ENCODE data around the gene PTPRN2.

PTPRN2 gene

DNA sequence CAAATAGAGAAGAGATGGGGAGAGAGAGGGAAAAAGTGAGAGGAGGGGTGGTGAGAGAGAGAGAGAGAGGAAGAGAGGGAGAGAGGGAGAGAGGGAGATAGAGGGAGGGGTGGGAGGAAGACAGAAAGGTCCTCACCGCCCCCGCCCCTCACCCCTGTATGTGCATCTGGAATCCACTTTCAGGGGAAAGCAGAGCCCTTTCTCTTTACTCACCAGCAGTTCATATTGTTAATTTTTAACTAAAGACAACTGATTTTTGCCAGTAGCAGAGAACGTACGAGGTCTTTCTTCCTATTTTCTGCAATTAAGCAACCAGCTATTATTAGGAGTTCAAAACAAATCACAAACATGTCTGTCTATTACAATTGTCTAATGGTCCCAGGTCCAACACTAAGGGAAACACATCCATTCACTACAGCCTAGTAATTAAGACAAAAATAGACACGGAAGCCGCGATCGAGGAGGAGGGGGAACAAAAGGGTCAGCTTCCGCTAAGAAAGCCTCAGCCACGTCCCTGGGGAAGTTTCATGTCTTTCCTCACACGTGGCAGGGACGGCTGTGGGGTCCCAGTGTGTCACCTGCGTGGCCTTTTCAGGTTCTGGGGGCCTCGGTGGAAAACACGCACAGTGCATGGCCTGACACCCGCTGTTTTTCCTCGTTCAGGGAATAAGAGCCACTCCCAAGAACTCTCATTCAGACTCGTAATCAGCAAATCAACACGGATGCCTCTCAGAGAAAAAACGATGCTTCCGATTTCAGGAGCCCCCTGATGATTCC lies 572.0 kb downstream of the PTPRN2 start:
- no peak for DNase-seq

DNA sequence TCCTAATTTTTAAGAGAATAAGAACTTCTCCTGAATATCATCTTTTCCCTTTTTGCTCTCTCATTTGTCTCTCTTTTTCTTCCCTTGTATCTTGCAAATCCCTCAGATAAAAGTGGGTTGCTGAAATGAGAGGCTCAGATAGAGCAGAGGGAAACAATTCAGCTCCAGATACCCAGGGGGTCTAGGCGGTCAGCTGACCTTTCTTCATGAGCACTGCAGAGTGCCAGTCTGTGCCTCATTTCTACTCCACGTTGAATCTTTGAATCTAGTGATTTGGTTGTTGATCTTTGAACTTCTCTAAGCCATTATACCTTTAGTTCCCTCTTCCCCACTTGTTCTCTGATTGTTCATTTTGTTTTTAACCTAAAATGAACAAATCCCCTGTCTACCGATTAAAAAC lies 572.6 kb downstream of the PTPRN2 start:
- no peak for DNase-seq

DNA sequence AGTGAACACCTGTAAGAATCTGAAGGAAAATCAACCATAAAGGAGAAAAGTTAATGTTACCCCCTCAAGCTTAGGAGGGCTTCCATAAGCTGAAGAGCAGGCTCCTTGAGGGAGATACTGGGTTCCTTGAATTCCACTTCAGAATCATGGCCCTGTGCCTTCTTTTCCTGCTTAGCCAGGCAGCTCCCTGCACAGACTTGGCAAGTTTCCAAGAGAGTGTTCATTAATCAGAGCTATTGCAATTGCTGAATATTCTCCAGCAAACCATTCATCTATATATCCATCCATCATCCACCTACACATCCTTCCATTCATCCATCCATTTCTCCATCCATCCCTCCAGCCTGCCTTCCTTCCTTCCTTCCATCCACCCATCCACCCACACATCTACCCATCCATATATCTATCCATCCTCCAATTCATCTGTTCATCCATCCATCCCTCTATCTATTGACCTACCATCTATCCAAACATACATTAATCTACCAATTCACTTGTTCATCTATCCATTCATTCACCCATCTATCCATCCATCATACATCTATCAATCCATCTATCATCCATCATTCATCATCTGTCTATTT lies 574.4 kb downstream of the PTPRN2 start:
- DNase-seq, result no peak

DNA sequence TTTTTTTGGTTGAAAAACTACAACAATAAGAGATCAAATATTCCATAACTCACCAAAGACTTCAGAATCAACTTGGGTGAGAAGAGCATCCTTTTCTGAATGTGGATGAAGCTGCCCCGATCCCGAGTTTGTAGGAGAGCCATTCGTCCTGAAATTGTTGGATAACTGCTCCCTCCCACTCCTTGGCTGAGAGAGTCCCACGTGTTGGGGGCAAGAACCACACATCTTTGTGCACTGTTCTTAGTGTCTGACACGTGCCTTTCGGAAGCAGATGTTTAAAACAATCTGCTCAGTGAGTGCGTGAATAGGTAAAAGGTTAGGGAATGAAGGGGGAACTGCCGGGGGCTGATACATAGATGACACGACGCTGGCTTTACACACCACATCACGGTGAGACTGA lies 575.7 kb downstream of the PTPRN2 start:
- no peak for DNase-seq

DNA sequence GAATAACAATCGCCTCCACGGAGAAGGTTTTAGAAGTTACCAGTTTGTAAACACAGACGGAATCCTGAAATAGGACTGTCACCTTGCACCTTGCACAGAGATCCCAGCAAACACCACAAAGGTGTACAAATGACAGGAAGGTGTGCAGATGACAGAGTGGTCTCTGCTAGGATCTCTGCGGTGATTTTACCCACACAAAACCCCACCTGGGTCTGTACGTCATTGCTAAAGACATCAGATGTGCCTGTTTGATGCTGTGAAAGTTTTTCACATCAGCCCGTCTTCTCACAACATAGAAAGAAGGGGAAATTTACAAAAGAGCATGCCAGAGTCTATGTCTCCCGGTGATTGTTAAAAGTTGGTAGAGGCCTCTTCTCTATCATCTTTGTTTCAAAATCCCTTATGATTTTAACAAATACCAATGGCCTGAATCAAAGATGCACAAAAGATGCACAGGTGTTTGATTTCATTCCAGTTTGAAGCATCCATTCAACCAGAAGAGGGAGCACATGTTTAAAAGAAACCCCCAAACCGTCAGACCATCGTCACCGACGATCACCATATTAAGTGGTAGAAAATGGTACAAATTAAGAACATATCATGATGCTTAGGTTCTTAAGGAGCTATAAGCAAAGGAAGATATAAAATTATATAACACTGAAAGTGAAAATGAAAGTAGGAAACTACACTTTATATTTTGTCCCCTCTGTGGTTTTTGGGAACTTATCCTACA lies 576.5 kb downstream of the PTPRN2 start:
- DNase-seq, result no peak

DNA sequence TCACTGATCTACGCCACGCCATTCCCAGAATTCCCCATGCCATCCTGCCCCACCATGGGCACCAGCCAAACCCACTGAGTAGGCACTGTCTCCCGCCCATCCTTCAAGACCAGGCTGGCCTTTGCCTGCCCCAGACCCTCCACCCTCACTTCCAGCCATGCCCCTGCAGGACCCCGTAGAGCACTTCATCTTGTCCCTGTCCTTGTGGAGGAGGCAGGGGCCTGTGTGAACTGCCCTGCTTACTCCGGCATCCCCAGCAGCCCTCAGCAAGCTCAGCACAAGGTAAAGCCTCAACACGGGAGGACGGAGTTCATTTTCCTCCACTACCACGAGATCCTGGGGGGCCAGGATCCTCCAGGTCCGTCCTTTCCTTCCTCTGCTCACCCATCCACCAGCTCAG lies 577.7 kb downstream of the PTPRN2 start:
- DNase-seq, result no peak

DNA sequence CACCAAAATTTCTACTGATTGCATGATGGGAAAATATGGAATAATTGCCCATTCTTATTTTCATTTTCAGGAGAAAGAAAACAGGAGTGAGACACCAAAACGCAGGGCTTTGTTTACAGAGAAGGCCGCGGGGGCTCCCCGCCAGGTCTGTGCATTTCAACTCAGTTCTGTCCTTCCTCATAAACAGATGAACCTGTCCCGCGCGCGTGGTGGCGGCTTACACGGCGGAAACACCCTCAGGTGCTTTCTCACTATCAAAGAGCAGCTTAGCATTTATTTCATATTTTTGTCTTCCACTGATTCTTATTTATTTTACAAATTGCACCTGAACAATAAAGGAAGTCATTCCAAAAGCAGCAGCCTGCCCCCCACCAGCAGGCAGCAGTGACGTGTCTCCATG lies 579.4 kb downstream of the PTPRN2 start:
- no peak for DNase-seq

DNA sequence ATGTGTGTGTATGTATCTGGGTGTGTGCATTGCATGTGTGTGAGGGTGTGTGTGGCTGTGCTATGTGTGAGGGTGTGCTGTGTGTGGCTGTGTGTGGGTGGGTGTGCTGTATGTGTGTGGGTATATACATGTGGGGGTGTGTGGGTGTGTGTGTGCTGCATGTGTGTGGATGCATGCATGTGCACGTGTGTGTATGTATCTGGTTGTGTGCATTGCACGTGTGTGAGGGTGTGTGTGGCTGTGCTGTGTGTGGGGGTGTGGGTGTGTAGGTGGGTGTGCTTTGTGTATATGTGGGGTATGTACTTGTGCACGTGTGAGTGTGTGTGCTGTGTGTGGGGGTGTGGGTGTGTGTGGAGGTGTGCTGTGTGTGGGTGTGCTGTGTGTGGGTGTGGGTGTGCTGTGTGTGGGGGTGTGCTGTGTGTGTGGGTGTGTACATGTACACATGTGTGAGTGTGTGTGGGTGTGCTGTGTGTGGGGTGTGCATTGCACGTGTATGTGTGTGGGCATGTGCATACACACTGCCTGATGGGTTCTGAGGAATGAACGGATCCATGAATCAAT lies 579.8 kb downstream of the PTPRN2 start:
- DNase-seq, result no peak

DNA sequence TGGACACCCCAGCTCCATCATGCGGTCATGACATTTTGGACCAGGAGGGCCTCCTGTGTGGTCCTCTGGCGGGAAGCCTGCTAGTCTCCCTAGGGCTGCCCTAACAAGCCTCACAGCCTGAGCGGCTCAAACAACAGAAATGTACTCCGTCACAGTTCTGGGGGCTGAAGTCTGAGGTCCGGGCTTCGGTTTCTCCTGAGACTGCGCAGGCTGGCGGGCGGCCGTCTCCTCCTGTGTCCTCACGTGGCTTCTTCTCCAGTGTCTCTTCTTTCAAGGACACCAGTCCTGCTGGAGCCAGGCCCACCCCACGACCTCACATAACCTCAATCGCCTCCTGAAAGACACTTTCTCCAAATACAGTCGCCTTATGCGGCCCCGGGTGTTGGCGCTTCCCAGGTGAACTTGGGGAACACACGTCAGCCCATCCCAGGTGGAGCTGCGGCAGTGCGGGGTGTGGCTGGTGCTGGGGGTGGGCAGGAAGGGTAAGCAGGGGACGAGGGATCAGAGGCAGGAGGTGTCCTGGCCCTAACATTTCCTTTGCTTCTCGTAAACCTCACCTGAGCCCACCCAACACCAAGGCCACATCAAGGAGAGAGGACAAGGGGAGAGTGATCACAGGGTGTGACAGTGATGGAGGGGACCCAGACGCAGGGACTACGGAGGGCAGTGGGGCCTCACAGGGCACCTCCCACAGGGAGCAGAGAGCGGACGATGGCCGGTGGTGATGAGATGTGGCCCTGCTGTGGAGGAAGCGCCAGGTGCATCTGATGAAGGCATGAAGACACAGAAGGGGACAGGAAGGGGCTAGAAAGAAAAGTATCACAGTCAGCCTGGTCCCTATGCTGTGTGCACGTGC lies 580.6 kb downstream of the PTPRN2 start:
- no peak for DNase-seq

DNA sequence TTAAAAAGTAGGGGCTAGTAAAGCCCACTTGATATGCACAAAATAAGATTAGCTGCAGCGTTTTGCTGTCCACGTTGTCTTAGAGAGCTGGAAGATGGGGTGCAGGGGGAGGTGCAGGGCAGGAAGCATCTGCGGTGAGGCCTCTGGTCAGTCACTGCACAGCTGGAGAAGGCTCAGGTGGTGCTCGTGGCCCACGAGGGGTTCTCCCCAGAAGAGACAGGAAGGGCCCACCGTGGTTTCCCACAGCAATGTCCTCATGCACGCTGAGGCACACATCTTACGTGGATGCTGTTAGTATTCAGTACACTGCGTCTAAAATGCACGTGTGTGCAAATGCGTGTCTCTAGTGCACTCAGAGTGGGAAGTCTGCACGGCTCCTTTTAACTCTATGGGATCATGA lies 582.1 kb downstream of the PTPRN2 start:
- no peak for DNase-seq

DNA sequence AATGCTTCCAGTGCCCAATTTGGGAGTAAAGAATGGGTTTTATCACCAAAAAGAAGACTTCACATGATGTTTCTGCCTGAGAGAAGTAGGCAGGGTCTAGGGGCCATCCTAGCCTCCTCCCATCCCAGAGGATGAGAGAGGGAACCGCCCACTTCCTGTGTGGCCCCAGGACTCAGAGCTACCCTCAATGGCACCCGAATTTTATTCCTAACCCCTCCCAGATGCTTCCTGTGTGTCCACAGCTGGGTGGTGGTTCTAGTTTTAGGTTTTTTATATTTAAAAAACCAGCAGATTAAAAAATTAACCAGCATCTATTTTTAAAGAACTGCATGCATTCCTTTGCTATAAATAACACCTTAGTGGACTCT lies 583.5 kb downstream of the PTPRN2 start:
- DNase-seq, result no peak

DNA sequence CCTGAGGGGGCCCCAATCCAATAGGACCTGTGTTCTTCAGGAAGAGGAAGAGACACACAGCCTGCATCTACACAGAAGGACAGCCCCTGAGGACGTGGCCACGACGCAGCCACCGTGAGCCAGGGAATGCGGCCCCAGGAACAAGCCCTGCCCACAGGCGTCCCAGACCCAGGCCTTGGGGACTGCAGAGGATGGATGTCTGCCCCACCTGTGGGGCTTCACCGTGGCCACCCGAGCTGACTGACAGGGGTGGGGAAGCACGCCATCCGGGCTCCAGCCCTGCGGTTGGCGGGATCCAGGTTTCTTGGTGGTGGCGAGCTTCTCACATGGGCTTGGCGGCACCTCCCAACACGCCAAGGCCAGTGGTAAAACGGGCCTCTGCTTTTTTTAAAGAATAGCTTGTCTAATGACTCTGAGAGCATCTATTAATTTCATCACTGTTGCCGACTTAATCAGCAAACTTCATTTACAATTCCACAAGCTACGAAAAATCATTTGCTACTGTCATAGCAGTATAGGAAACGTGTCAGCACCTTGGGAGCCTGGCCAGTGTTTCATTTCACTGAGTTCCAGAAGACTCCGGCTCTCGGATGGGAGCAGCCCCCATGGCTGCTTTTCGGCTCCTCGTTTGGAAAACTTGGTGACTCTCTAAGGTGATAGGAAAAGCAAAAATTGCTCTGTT lies 584.0 kb downstream of the PTPRN2 start:
- DNase-seq, result no peak

DNA sequence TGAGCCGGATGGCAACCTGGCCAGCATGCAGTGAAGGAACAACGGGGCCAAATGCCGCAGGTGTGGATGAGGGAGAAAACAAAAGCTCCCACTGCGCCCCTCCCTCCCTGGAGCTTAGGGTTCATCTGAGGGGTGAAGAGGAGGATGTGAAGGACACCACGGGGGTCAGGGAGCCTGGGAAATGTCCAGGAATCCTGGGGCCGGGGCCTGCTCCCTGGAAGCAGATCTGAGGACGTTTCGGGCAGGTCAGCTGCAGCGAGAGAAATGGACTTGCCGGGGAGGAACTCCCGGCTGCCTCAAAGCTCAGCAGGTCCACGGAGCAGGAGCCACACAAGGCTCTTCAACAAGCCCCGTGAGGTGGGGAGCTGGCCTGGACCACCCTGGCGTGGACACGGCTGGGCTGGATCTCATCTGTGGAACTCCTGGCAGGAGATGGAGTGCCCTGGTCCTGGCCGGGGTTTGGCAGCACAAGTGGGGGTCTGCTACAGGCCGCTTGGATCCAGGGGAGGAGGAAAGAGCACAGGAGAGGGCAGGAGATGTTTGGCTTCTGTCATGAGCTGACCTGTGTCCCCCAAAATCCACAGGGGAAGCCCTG lies 585.0 kb downstream of the PTPRN2 start:
- DNase-seq, result no peak

DNA sequence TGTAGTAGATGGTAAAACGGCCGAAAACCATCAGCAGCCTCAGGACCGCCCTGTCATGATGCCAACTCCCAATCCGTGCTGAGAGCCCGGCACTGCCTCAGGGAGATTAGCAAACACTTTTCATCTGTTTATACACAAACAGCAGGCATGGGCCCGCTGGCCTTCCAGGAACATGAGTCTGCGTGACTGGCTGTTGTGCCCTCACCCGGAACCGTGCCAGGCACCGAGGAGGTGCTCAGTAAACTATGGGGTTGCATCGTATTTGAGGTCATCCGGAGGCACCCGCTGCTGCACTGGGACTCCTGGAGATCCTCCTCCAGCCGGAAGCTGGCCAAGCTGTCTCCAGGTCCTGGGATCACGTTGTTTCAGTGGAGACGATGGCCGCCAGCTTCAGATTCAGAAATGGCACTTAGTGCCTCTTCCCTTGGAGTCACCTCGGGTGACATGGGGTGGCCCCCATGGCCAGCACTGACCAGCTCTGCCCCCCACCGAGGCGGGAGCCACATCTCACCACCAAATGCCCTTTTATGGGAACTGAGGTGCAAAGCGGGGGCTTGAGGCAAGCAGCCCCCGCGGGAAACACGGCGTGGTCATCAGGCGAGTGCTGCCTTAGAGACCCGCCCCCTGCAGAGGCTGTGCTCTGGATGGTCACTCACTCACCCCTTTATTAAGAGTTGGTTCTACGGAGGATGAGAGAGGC lies 585.9 kb downstream of the PTPRN2 start:
- no peak for DNase-seq

DNA sequence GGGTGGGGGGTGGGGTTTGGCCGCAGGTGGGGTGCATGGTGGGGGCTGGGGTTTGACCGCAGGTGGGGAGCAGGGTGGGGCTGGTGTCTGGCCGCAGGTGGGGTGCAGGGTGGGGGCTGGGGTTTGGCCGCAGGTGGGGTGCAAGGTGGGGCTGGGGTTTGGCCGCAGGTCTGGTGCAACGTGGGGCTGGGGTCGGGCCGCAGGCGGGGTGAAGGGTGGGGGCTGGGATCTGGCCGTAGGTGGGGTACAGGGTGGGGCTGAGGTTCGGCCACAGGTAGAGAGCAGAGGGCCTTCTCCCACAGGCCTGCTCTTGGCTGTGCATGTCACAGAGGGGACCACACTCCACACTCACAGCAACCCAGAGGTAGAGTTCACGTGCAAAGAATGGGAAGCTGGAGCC lies 586.6 kb downstream of the PTPRN2 start:
- DNase-seq, result no peak

DNA sequence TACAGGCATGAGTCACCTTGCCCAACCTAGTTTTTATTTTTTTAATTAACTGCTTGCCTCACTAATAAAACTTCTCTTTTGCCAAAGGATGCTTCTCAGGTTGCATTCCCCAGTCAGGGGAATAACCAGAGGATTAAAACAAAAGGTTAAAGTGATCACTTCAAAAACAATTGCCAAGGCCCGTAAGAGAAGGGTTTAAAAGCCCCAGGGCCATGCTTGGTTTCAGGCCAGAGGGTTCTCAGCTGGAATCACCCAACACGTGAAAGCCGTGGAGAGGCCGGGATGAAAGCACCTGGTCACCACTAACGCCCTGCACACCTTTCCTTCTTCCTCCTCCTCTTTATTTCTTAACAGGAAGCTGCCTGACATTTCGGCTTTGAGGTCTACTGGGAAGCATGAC lies 587.5 kb downstream of the PTPRN2 start:
- DNase-seq, result no peak

DNA sequence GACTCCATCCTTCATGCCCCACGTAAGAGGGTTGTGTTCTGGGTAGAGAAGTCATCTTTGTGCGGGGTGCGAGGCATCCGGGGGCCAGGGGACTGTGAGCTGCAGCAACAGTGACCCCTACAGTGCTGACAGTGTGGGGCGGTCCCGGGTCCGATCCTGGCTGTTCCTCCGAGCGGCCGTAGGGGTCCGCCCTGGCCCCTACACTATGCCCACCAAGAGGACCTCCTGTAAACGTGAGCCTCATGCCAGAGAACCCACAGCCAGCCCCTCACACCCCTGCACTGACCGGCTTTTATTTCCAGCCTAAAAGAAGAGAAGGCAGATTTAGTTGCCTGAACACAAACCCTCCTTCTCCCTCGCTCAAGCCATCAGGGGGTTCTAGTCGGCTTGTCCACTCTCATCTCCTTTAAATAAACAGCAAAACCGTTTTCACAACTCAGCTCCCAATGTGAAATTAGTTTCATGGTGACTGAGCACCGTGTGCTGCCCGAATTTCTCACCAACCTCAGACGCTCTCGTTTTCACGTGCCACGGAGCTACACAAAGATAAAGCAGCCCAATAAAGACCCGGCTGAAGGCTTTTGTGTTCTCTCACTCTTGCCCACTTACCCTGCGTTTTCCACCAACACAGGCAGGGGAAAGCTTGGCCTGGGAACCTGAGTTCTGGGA lies 588.6 kb downstream of the PTPRN2 start:
- DNase-seq, result no peak

DNA sequence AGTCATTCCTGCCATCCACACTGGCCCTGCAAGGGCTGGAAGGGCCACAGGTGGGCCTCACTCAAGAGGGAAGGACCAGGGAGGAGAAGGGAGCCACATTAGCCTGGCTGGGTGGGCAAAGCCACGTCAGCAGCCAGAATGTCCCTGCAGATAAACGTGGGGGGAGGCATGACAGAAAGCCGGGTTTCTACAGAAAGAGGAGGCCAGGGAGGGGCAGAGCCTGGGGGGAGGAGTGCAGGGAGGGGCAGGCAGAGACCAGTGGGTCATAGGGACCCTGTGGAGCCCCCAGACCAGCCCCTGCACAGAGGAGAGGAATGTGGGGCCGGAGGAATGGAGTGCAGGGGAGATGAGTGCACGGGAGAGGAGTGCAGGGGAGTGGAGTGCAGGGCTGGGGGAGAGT lies 590.2 kb downstream of the PTPRN2 start:
- no peak for DNase-seq

DNA sequence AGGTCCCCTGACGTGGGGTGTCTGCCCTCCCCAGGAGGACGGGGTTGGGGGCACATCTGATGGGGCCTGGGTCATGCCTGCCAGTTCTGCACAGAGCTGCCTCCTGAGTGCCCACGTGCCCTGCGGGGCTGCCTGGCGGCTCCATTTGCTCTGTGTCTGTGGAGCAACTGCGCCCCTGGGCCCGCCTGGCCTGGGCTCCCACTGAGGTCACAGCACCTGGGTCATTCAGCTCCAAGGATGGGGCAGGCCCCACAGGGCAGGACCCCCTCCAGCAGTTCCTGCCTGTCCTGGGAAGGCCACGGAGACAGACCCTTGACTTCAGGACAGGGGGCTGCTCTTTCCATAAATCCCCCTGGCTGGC lies 590.6 kb downstream of the PTPRN2 start:
- DNase-seq, result no peak

DNA sequence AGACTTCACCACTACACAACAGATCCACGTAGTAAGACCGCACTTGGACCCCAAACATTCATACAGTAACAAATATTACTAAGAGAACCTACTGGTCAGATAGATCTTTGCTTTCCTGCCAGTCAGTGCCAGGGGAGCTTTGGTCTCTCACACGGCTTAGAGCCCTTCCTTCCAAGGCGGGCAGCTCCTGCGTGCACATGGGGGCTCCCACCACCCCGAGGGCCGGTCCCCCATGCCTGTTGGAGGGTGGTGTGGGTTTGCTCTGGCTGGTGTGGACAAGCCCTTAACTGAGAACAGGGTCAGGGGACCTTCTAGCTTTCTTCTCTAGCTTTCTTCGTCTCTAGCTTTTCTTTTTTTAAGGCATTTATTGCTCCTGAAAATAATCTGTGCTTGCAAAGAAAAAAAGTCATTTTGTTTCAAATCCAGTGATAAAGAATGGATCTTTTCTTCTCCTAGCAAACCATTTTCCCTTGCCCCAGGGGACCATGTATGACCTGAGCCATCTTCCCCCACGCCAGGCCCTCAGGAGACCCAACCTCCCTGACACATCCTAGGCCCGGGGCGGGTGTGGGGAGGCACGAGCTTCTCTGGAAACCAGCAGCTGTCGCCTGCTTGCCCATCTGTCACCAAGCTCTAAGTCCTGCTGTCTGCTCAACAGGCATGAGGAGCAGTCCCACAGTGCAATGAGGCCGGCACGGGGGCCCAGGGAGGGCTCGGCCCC lies 591.1 kb downstream of the PTPRN2 start:
- no peak for DNase-seq

All from activated CD4-positive, CD25-positive, alpha-beta regulatory T cell (primary cell).